ENCODE measurements around the gene HDAC3. TPM values are rescaled to one million over a fixed set of nuclear protein-coding genes. Genes with fewer than 3 reads are reported as not detected.

The HDAC3 gene
- total RNA-seq, 1 experiment from 2014 or later: 76.0 TPM

GRCh38 chr5:141649972-141650371, 13.3 kb upstream of the HDAC3 start:
- Histone ChIP-seq H3K9me3 (ENCODE audit: insufficient read depth, low read depth) (no peaks in the 10 kb centered on the region), H3K27ac (no peak overlapping the region), H3K79me2 (ENCODE audit: low read depth) (no peaks in the 10 kb centered on the region), H3K27me3 (ENCODE audit: insufficient read depth, low read depth) (no peaks in the 10 kb centered on the region), H3K36me3 (ENCODE audit: low read depth) (no peaks in the 10 kb centered on the region; the same call in 1 of the 2 replicates), H2AFZ (no peak overlapping the region), H3K4me2 (peak overlapping the region; percentile 77; the same call in 1 of the 2 replicates), H4K20me1 (ENCODE audit: insufficient read depth) (no peaks in the 10 kb centered on the region), H3K4me3 (no peak overlapping the region), H3K9me2 (ENCODE audit: insufficient read depth) (no peaks in the 10 kb centered on the region), H3K4me1 (replicated peaks; ENCODE audit: insufficient read depth) (peaks cover 15% of the 10 kb centered on the region), H3F3A (ENCODE audit: insufficient read depth, low read depth) (peaks cover 18% of the 10 kb centered on the region)
- no peak for DNase-seq
- ChIA-PET POLR2A (ENCODE audit: unreplicated experiment) (no interaction called here), CTCF (interaction anchor here (0.7 kb wide), 1 partner anchor 587 kb away, joined by 10 read pairs; no protein-coding TSS in a partner anchor)
- BruUV-seq (replicated peaks): no TSS peak
- TF ChIP-seq CTCF (conservative IDR thresholded peaks at IDR 0.05) (no peak), EZH2 (IDR thresholded peaks at IDR 0.05; ENCODE audit: low read depth) (no peak)
- intact Hi-C loops (cut with micrococcal nuclease; ENCODE audit: unreplicated experiment): no loop called here

- H3K4me3 ChIP-seq: no peak overlapping the region
- no peak overlapping the region for H3K4me2 ChIP-seq
- H3K79me2 ChIP-seq (ENCODE audit: low read depth): no peaks in the 10 kb centered on the region
- CTCF ChIA-PET: interaction anchor here (0.7 kb wide), 1 partner anchor 586 kb away, joined by 10 read pairs; no protein-coding TSS in a partner anchor
- H3K9me2 ChIP-seq (ENCODE audit: insufficient read depth): no peaks in the 10 kb centered on the region
- POLR2A ChIA-PET (ENCODE audit: unreplicated experiment): no interaction called here
- H3K9me3 ChIP-seq (ENCODE audit: insufficient read depth, low read depth): no peaks in the 10 kb centered on the region
- TF ChIP-seq CTCF (conservative IDR thresholded peaks at IDR 0.05) (no peak), EZH2 (IDR thresholded peaks at IDR 0.05; ENCODE audit: low read depth) (no peak)
- no peaks in the 10 kb centered on the region; the same call in 1 of the 2 replicates for H3K36me3 ChIP-seq (ENCODE audit: low read depth)
- H3K4me1 ChIP-seq (replicated peaks; ENCODE audit: insufficient read depth): peaks cover 15% of the 10 kb centered on the region
- H3F3A ChIP-seq (ENCODE audit: insufficient read depth, low read depth): peaks cover 18% of the 10 kb centered on the region
- no peaks in the 10 kb centered on the region for H3K27me3 ChIP-seq (ENCODE audit: insufficient read depth, low read depth)
- intact Hi-C loops (cut with micrococcal nuclease; ENCODE audit: unreplicated experiment): no loop called here
- DNase-seq: no peak
- no peak overlapping the region for H3K27ac ChIP-seq
- no peaks in the 10 kb centered on the region for H4K20me1 ChIP-seq (ENCODE audit: insufficient read depth)
- no peak overlapping the region for H2AFZ ChIP-seq
- BruUV-seq (replicated peaks): no TSS peak
Measured at GRCh38 chr5:141649056-141649688, 12.5 kb upstream of the HDAC3 start.

GRCh38 chr5:141647851-141648250, 11.2 kb upstream of the HDAC3 start:
- no peak for TF ChIP-seq CTCF (conservative IDR thresholded peaks at IDR 0.05)
- no peak for TF ChIP-seq EZH2 (IDR thresholded peaks at IDR 0.05; ENCODE audit: low read depth)
- no peaks in the 10 kb centered on the region for H3K9me3 ChIP-seq (ENCODE audit: insufficient read depth, low read depth)
- H3F3A ChIP-seq (ENCODE audit: insufficient read depth, low read depth): peaks cover 10% of the 10 kb centered on the region; the same call in 1 of the 2 replicates
- H3K27me3 ChIP-seq (ENCODE audit: insufficient read depth, low read depth): no peaks in the 10 kb centered on the region
- ChIA-PET CTCF (no interaction called here), POLR2A (ENCODE audit: unreplicated experiment) (no interaction called here)
- no peaks in the 10 kb centered on the region for H3K9me2 ChIP-seq (ENCODE audit: insufficient read depth)
- no peak overlapping the region for H2AFZ ChIP-seq
- peaks cover 15% of the 10 kb centered on the region for H3K4me1 ChIP-seq (replicated peaks; ENCODE audit: insufficient read depth)
- intact Hi-C loops (cut with micrococcal nuclease; ENCODE audit: unreplicated experiment): no loop called here
- H4K20me1 ChIP-seq (ENCODE audit: insufficient read depth): no peaks in the 10 kb centered on the region
- no peak overlapping the region for H3K27ac ChIP-seq
- H3K79me2 ChIP-seq (ENCODE audit: low read depth): no peaks in the 10 kb centered on the region
- DNase-seq: no peak
- BruUV-seq (replicated peaks): no TSS peak
- H3K4me2 ChIP-seq: no peak overlapping the region
- no peak overlapping the region for H3K4me3 ChIP-seq
- H3K36me3 ChIP-seq (ENCODE audit: low read depth): no peaks in the 10 kb centered on the region; the same call in 1 of the 2 replicates

Measured in PC-9 (cell line).